Endodermal cell (in vitro differentiated cells): ENCODE results near the gene C2CD4B. TPM values are rescaled to one million over a fixed set of nuclear protein-coding genes. Genes with fewer than 3 reads are reported as not detected.

Source experiments
- DNase-seq: peaks from one replicate; pipeline ENCODE4 v3.0.0-alpha.2; 2017
- H3K27ac ChIP-seq: 2 replicates; pipeline ENCODE4 v1.5.1; 2013; ENCODE audit warnings: mild to moderate bottlenecking, low read depth, low read length, moderate library complexity
- H3K27me3 ChIP-seq: 2 replicates; pipeline ENCODE4 v1.6.1; 2013; ENCODE audit warnings: mild to moderate bottlenecking, low read length, moderate library complexity; ENCODE audit not compliant: insufficient read depth, control insufficient read depth, poor library complexity, severe bottlenecking
- H3K36me3 ChIP-seq: 2 replicates; pipeline ENCODE4 v1.7.0; 2013; ENCODE audit warnings: mild to moderate bottlenecking, low read length, moderate library complexity; ENCODE audit not compliant: control insufficient read depth, insufficient read depth
- H3K4me1 ChIP-seq: one replicate; pipeline ENCODE4 v1.7.0; 2013; ENCODE audit warnings: low read length; ENCODE audit not compliant: control insufficient read depth, insufficient read depth
- H3K4me3 ChIP-seq: 2 replicates; pipeline ENCODE4 v1.5.1; 2013; ENCODE audit warnings: mild to moderate bottlenecking, low read length, moderate library complexity
- H3K9ac ChIP-seq: 2 replicates; pipeline ENCODE4 v1.6.1; 2013; ENCODE audit warnings: mild to moderate bottlenecking, low read length, moderate library complexity; ENCODE audit not compliant: poor library complexity, severe bottlenecking; ENCODE audit errors: extremely low read depth
- H3K9me3 ChIP-seq: 2 replicates; pipeline ENCODE4 v1.6.1; 2013; ENCODE audit warnings: mild to moderate bottlenecking, low read length, moderate library complexity; ENCODE audit not compliant: control insufficient read depth
- H3K27ac Mint-ChIP-seq: 2 replicates; pipeline ENCODE4 v1.8.0; 2020; ENCODE audit warnings: mixed read lengths
- H3K27me3 Mint-ChIP-seq: 2 replicates; pipeline ENCODE4 v1.8.0; 2021; ENCODE audit warnings: mild to moderate bottlenecking, mixed read lengths; ENCODE audit not compliant: insufficient read depth
- H3K36me3 Mint-ChIP-seq: 2 replicates; pipeline ENCODE4 v1.8.0; 2020; ENCODE audit warnings: low read depth, mixed read lengths
- H3K4me1 Mint-ChIP-seq: 2 replicates; pipeline ENCODE4 v1.8.0; 2020; ENCODE audit warnings: mixed read lengths
- H3K4me3 Mint-ChIP-seq: 2 replicates; pipeline ENCODE4 v1.8.0; 2020; ENCODE audit warnings: mild to moderate bottlenecking, moderate library complexity, mixed read lengths
- H3K9me3 Mint-ChIP-seq: 2 replicates; pipeline ENCODE4 v1.8.0; 2020; ENCODE audit warnings: mild to moderate bottlenecking, mixed read lengths
- CTCF ChIP-seq: fragments of 200-600 bp; sonication (generic); conservative IDR thresholded peaks from 2 replicates; pipeline ENCODE4 v1.5.0; 2021; ENCODE audit warnings: antibody characterized with exemption, mild to moderate bottlenecking
- WGBS, 2 experiments: methylation state at CpG; one replicate each; pipeline versions ENCODE4 v1.1.5 to v1.1.7; 2013; ENCODE audit warnings: missing lambda C conversion rate in 2 of 2, mixed read lengths in 1 of 2; ENCODE audit not compliant: insufficient coverage in 1 of 2, insufficient read length in 1 of 2; 5-methylcytosine and 5-hydroxymethylcytosine counted together
- total RNA-seq, 2 donors: library from RNA; stranded (reverse); fragmentation: NEBNext Ultra II Directional in 1 of 2; extraction: Animal tissue kit (Norgen Biotek cat#: 25700) in 1 of 2; gene quantifications; 2 replicates in 1 of 2; 3 replicates in 1 of 2; pipeline ENCODE4 v1.2.1, GENCODE V29; 2021

Gene C2CD4B
- total RNA-seq, 2 donors from 2014 or later: 0.22 to 0.66 TPM

GRCh38 chr15:62171882-62172281 is 6.8 kb upstream of the C2CD4B start:
- Mint-ChIP-seq H3K27ac (no peak overlapping the region), H3K4me3 (no peak overlapping the region), H3K9me3 (no peaks in the 10 kb centered on the region), H3K4me1 (no peaks in the 10 kb centered on the region), H3K27me3 (peaks cover 14% of the 10 kb centered on the region), H3K36me3 (no peaks in the 10 kb centered on the region)
- 79 to 81% methylated on average over 6 to 7 of the region's 7 CpGs for WGBS, 2 experiments
- Histone ChIP-seq H3K36me3 (no peaks in the 10 kb centered on the region), H3K4me1 (no peaks in the 10 kb centered on the region), H3K4me3 (no peak overlapping the region), H3K27me3 (peaks cover 9% of the 10 kb centered on the region), H3K9me3 (no peaks in the 10 kb centered on the region), H3K27ac (no peak overlapping the region), H3K9ac (no peak overlapping the region)
- TF ChIP-seq CTCF: no peak
- DNase-seq: no peak

GRCh38 chr15:62165793-62166375 is 799 bp upstream of the C2CD4B start:
- Mint-ChIP-seq H3K4me3 (no peak overlapping the region), H3K4me1 (peaks cover 2% of the 10 kb centered on the region), H3K27ac (no peak overlapping the region), H3K9me3 (peaks cover 2% of the 10 kb centered on the region), H3K27me3 (peaks cover 63% of the 10 kb centered on the region), H3K36me3 (no peaks in the 10 kb centered on the region)
- no peak for TF ChIP-seq CTCF
- no peak overlapping the region for H3K9ac ChIP-seq
- H3K4me3 ChIP-seq: no peak overlapping the region
- DNase-seq: no peak
- H3K36me3 ChIP-seq: no peaks in the 10 kb centered on the region
- WGBS, 2 experiments: 94 to 95% methylated on average over 8 to 11 of the region's 11 CpGs
- H3K27me3 ChIP-seq: peaks cover 66% of the 10 kb centered on the region
- no peaks in the 10 kb centered on the region for H3K4me1 ChIP-seq
- no peak overlapping the region for H3K27ac ChIP-seq
- H3K9me3 ChIP-seq: no peaks in the 10 kb centered on the region

- peaks cover 75% of the 10 kb centered on the region for H3K27me3 ChIP-seq
- Mint-ChIP-seq H3K4me3 (peak overlapping the region; percentile 58), H3K9me3 (peaks cover 2% of the 10 kb centered on the region), H3K27ac (no peak overlapping the region), H3K27me3 (peaks cover 73% of the 10 kb centered on the region), H3K36me3 (no peaks in the 10 kb centered on the region), H3K4me1 (peaks cover 2% of the 10 kb centered on the region)
- no peak overlapping the region for H3K9ac ChIP-seq
- WGBS, 2 experiments: 1% methylated on average over 31 to 98 of the region's 98 CpGs
- no peak for TF ChIP-seq CTCF
- H3K27ac ChIP-seq: no peak overlapping the region
- no peaks in the 10 kb centered on the region for H3K4me1 ChIP-seq
- DNase-seq: peak; percentile 84
- peak overlapping the region; percentile 67 for H3K4me3 ChIP-seq
- no peaks in the 10 kb centered on the region for H3K36me3 ChIP-seq
- H3K9me3 ChIP-seq: no peaks in the 10 kb centered on the region
Observed at GRCh38 chr15:62164396-62165103, 535 bp downstream of the C2CD4B start.
